ENCODE data around the gene YPEL2. TPM values are rescaled to one million over a fixed set of nuclear protein-coding genes. Genes with fewer than 3 reads are reported as not detected.

Gene YPEL2
- total RNA-seq, 6 experiments from 2014 or later: 9.2 to 23.3 (median 15.2) TPM

DNA sequence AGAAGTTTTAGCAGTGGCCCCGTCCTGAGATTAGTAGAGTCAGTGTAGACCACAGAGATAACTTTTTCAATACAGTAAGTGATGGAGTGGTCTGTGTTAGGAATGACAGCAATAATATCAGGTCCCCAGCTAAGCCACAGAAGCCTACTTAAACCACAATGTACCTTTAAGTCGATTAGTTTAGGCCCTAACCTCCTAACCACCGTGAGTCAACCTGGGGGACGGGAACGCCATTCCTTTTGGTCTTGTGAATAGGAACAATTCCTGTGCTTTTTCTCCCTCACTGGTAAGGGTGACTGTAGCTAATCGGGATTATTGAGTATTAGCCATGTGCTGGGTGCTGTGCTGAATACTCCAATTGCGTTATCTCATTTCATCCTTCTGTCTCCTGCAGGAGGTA is 14.0 kb downstream of the YPEL2 start:
- ATAC-seq (no peak), DNase-seq (no peak)
- no peak overlapping the region for H3K27ac ChIP-seq
- H3K36me3 ChIP-seq: no peaks in the 10 kb centered on the region
- no peaks in the 10 kb centered on the region for H3K27me3 ChIP-seq
- no peaks in the 10 kb centered on the region for H3K9me3 ChIP-seq
- no peak overlapping the region for H3K4me3 ChIP-seq
- intact Hi-C loops (cut with DNase I): no loop called here
- H3K4me1 ChIP-seq: peaks cover 0 to 45% (median 20%) of the 10 kb centered on the region in 4 donors
- WGBS (ENCODE audit: insufficient coverage, low coverage, low lambda C conversion rate, missing lambda C conversion rate): 100% methylated on average over 2 of the region's 7 CpGs
- TF ChIP-seq POLR2A (IDR thresholded peaks at IDR 0.05) (no peak), CTCF (IDR thresholded peaks at IDR 0.05) (no peak)

DNA sequence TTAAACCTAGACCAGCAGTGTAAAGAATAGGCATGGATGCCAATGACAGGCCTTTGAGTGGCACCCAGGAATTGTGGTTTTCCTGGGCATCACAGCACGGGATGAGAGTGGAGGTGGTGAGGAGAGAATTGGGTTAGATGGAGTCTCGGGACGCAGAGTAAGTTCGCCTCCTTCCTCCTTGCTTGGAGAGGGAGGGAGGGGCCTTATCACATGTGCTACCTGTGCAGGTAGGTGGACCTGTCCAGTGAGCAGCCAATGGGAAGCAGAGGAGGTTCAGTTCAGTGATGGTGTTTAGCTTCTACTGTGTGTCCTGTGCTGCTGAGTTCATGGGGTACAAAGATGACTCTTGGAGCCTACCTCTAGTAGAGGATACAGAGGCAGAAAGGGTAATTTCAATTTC is 14.9 kb downstream of the YPEL2 start:
- intact Hi-C loops (cut with DNase I): no loop called here
- DNase-seq (no peak), ATAC-seq (no peak)
- H3K4me3 ChIP-seq: no peak overlapping the region
- no peaks in the 10 kb centered on the region for H3K27me3 ChIP-seq
- TF ChIP-seq CTCF (IDR thresholded peaks at IDR 0.05): no peak
- no peak for TF ChIP-seq POLR2A (IDR thresholded peaks at IDR 0.05)
- no peak overlapping the region for H3K27ac ChIP-seq
- no peaks in the 10 kb centered on the region for H3K36me3 ChIP-seq
- WGBS (ENCODE audit: insufficient coverage, low coverage, low lambda C conversion rate, missing lambda C conversion rate): 92% methylated on average over 4 of the region's 4 CpGs
- H3K4me1 ChIP-seq: peaks cover 0 to 46% (median 22%) of the 10 kb centered on the region in 4 donors
- H3K9me3 ChIP-seq: no peaks in the 10 kb centered on the region

- TF ChIP-seq CTCF (IDR thresholded peaks at IDR 0.05) (no peak), POLR2A (IDR thresholded peaks at IDR 0.05) (no peak)
- Histone ChIP-seq H3K4me3 (no peak overlapping the region), H3K9me3 (no peaks in the 10 kb centered on the region), H3K27ac (no peak overlapping the region), H3K36me3 (no peaks in the 10 kb centered on the region), H3K27me3 (no peaks in the 10 kb centered on the region), H3K4me1 (peaks cover 0 to 40% (median 19%) of the 10 kb centered on the region in 4 donors)
- DNase-seq: no peak
- intact Hi-C loops (cut with DNase I): no loop called here
- ATAC-seq: no peak
- 96% methylated on average over 4 of the region's 6 CpGs for WGBS (ENCODE audit: insufficient coverage, low coverage, low lambda C conversion rate, missing lambda C conversion rate)
Observed at GRCh38 chr17:59346876-59347407, 15.5 kb downstream of the YPEL2 start.

GRCh38 chr17:59347975-59348391 is 16.5 kb downstream of the YPEL2 start:
- peak in 3 of 4 donors; percentile 11 to 32 (median 25) for ATAC-seq

More at GRCh38 chr17:59347975-59348391, 16.5 kb downstream of the YPEL2 start:
- no peak for DNase-seq
- Histone ChIP-seq H3K27ac (peak overlapping the region in 1 of 3 donors; percentile 30), H3K27me3 (no peaks in the 10 kb centered on the region), H3K4me3 (no peak overlapping the region), H3K9me3 (no peaks in the 10 kb centered on the region), H3K36me3 (peaks cover 0 to under 1% (median 0%) of the 10 kb centered on the region in 4 donors), H3K4me1 (peaks cover 0 to 33% (median 15%) of the 10 kb centered on the region in 4 donors)
- WGBS (ENCODE audit: insufficient coverage, low coverage, low lambda C conversion rate, missing lambda C conversion rate): 62% methylated on average over 7 of the region's 7 CpGs
- TF ChIP-seq CTCF (IDR thresholded peaks at IDR 0.05) (no peak), POLR2A (IDR thresholded peaks at IDR 0.05) (no peak)
- intact Hi-C loops (cut with DNase I): no loop called here
